B cell (primary cell): ENCODE data around the gene TBC1D23. TPM values are rescaled to one million over a fixed set of nuclear protein-coding genes. Genes with fewer than 3 reads are reported as not detected.

Experiments used
- ATAC-seq: fragments of 200-7000 bp; cut with Tn5 transposase; one replicate; pipeline ENCODE4 v1.10.0; 2021; ENCODE audit warnings: low read depth, mild to moderate bottlenecking, moderate number of reproducible peaks, moderate library complexity
- CTCF ChIA-PET: fragments of 350-600 bp; sonication (Branson Sonifier 250); formaldehyde crosslinking; loops from one replicate; lab custom pipeline; 2021; ENCODE audit warnings: antibody characterized with exemption, inconsistent platforms; lab: Charles Lee
- POLR2A ChIA-PET: fragments of 350-600 bp; sonication (Branson Sonifier 250); formaldehyde crosslinking; loops from one replicate; lab custom pipeline; 2021; ENCODE audit warnings: antibody characterized with exemption; lab: Charles Lee
- DNase-seq: peaks from one replicate; pipeline ENCODE4 v3.0.0; 2013
- H2AFZ ChIP-seq: 2 replicates; pipeline ENCODE4 v1.6.1; 2012; ENCODE audit warnings: mild to moderate bottlenecking, low read depth, low read length; ENCODE audit not compliant: insufficient read depth, poor library complexity, severe bottlenecking
- H3K27ac ChIP-seq, 2 donors: 1 replicate in 1 of 2; 2 replicates in 1 of 2; pipeline ENCODE4 v1.5.1; 2012 to 2013; ENCODE audit warnings: low read length in 2 of 2, mild to moderate bottlenecking in 2 of 2, moderate library complexity in 1 of 2
- H3K27me3 ChIP-seq, 4 experiments: fragments of 200-600 bp in 1 of 4; sonication (generic) in 1 of 4; replicated peaks in 1 of 4; 1 replicate in 2 of 4; 2 replicates in 2 of 4; pipeline versions ENCODE4 v1.6.1 to v1.7.0; 2013 to 2016; ENCODE audit warnings: low read length in 3 of 4, mild to moderate bottlenecking in 2 of 4, mixed read lengths in 1 of 4, moderate library complexity in 1 of 4; ENCODE audit not compliant: insufficient read depth in 4 of 4, control insufficient read depth in 3 of 4; ENCODE audit errors: control extremely low read depth in 1 of 4
- H3K36me3 ChIP-seq, 2 experiments: replicated peaks in 1 of 2; 1 replicate in 1 of 2; 2 replicates in 1 of 2; pipeline versions ENCODE4 v1.6.1 to v1.7.1; 2013; ENCODE audit warnings: low read length in 1 of 2; ENCODE audit not compliant: insufficient read depth in 2 of 2, control insufficient read depth in 1 of 2; ENCODE audit errors: control extremely low read depth in 1 of 2, extremely low read depth in 1 of 2
- H3K4me1 ChIP-seq, 2 donors: fragments of 200-600 bp in 1 of 2; sonication (generic) in 1 of 2; 1 replicate in 1 of 2; 2 replicates in 1 of 2; pipeline versions ENCODE4 v1.5.1 to v1.6.1; 2013 to 2017; ENCODE audit warnings: low read length in 2 of 2; ENCODE audit not compliant: control insufficient read depth in 2 of 2, insufficient read depth in 2 of 2
- H3K4me2 ChIP-seq: replicated peaks from 2 replicates; pipeline ENCODE3; 2012; ENCODE audit warnings: mild to moderate bottlenecking, low read depth, low read length; ENCODE audit not compliant: poor library complexity, severe bottlenecking
- H3K4me3 ChIP-seq, 5 experiments: fragments of 200-600 bp in 1 of 5; sonication (generic) in 1 of 5; 1 replicate in 3 of 5; 2 replicates in 2 of 5; pipeline versions ENCODE4 v1.5.1 to v1.7.0; 2011 to 2016; ENCODE audit warnings: low read length in 4 of 5, mild to moderate bottlenecking in 4 of 5, low read depth in 2 of 5, control low read depth in 1 of 5, moderate library complexity in 1 of 5; ENCODE audit not compliant: insufficient read depth in 1 of 5; ENCODE audit errors: control extremely low read depth in 1 of 5, extremely low read depth in 1 of 5
- H3K79me2 ChIP-seq: fragments of 200-600 bp; sonication (generic); one replicate; pipeline ENCODE4 v1.6.0; 2016; ENCODE audit warnings: low read length; ENCODE audit not compliant: control insufficient read depth, insufficient read depth
- H3K9ac ChIP-seq: fragments of 200-600 bp; sonication (generic); 2 replicates; pipeline ENCODE4 v1.6.1; 2017; ENCODE audit warnings: mild to moderate bottlenecking, low read length, moderate library complexity
- H3K9me3 ChIP-seq, 3 donors: one replicate each; pipeline versions ENCODE4 v1.6.1 to v1.7.1; 2013; ENCODE audit warnings: low read length in 2 of 3; ENCODE audit not compliant: control insufficient read depth in 2 of 3, insufficient read depth in 1 of 3; ENCODE audit errors: control extremely low read depth in 1 of 3
- H4K20me1 ChIP-seq: 2 replicates; pipeline ENCODE4 v1.6.0; 2012; ENCODE audit warnings: mild to moderate bottlenecking, low read length; ENCODE audit not compliant: insufficient read depth, control insufficient read depth, poor library complexity, severe bottlenecking
- H3K27ac Mint-ChIP-seq: one replicate; pipeline ENCODE4 v1.8.0; 2021; ENCODE audit warnings: mixed read lengths
- H3K27me3 Mint-ChIP-seq: one replicate; pipeline ENCODE4 v1.8.0; 2021; ENCODE audit warnings: mixed read lengths
- H3K4me1 Mint-ChIP-seq: one replicate; pipeline ENCODE4 v1.8.0; 2021; ENCODE audit warnings: mixed read lengths
- H3K4me3 Mint-ChIP-seq: one replicate; pipeline ENCODE4 v1.8.0; 2021; ENCODE audit warnings: mixed read lengths
- H3K9me3 Mint-ChIP-seq: one replicate; pipeline ENCODE4 v1.8.0; 2022; ENCODE audit warnings: mixed read lengths; ENCODE audit not compliant: insufficient read depth
- EZH2 ChIP-seq: IDR thresholded peaks from 2 replicates; pipeline ENCODE4 v1.6.1; 2012; ENCODE audit warnings: borderline replicate concordance, low read depth, mild to moderate bottlenecking, moderate library complexity, low read length; ENCODE audit not compliant: insufficient read depth, poor library complexity, severe bottlenecking
- WGBS: methylation state at CpG from one replicate; pipeline ENCODE4 v1.1.5; 2013; ENCODE audit warnings: missing lambda C conversion rate; ENCODE audit not compliant: insufficient coverage; 5-methylcytosine and 5-hydroxymethylcytosine counted together
- intact Hi-C: fragments of 100-400 bp; cut with micrococcal nuclease; formaldehyde crosslinking; loops from one replicate; pipeline ENCODE4 v1.10.0; 2022
- polyA plus RNA-seq: library from polyadenylated mRNA; depleted of rRNA; stranded (reverse); fragments of >200 nt; gene quantifications from 2 replicates; pipeline ENCODE4 v1.2.3, GENCODE V29; 2012
- total RNA-seq, 2 donors: library from RNA; stranded (reverse); fragments of 120-200 nt in 1 of 2; gene quantifications; 1 replicate in 1 of 2; 2 replicates in 1 of 2; pipeline versions ENCODE4 v1.2.3 to v1.2.4, GENCODE V29; 2013 to 2022
- TF ChIP-seq, protein P1 (sequence below): fragments of 200-600 bp; IDR thresholded peaks from one replicate; pipeline ENCODE4 v1.8.0; 2022; ENCODE audit warnings: antibody characterized with exemption, mild to moderate bottlenecking

TBC1D23 gene
- total and polyA plus RNA-seq, 2 donors (not counting 1 experiment from before 2014, with no cell fraction given): 7.2 to 36.5 TPM

DNA sequence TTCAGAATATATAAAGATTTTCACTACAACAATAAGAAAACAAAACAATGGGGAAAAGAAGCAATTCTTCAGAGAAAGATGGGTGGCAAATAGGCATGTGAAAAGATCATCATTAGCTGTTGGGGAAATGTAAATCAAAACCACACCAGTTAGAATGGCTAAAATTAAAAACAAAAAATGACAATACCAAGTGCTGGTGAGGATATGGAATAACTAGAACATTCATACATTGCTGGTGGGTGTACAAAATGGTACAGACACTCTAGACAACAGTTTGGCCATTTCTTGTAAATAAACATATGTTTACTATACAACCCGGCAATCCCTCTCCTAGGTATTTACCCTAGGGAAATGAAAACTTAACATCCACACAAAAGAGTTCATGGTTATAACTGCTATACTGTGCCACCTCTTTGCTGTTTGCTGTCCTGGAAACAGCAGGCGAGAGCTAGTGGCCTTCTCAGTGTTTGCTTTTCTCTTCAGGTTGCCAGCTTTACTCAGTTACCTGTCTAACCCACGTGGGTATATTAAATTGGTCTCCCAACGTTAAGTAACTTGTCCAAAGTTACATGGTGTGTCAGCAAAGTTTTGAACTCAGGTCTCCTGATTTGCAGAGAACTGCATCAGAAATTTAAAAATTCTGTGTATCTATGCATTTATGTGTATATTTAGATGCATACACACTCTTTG lies 69.2 kb downstream of the TBC1D23 start:
- no peak overlapping the region for H3K4me2 ChIP-seq
- peaks cover 9% of the 10 kb centered on the region for H3K4me1 Mint-ChIP-seq
- no peaks in the 10 kb centered on the region for H3K27me3 Mint-ChIP-seq
- H3K27me3 ChIP-seq: no peaks in the 10 kb centered on the region
- peaks cover 5% of the 10 kb centered on the region for H3K9me3 Mint-ChIP-seq
- H3K9me3 ChIP-seq: no peaks in the 10 kb centered on the region
- ATAC-seq (no peak), DNase-seq (no peak)
- ChIA-PET POLR2A (interaction anchor here (0.7 kb wide), 1 partner anchor 71 kb away, joined by 3 read pairs; the partner anchor contains the start of genes LNP1 and TOMM70), CTCF (no interaction called here)
- peaks cover 0 to 9% of the 10 kb centered on the region in 2 experiments for H3K36me3 ChIP-seq
- H3K27ac Mint-ChIP-seq: no peak overlapping the region
- peaks cover 6% of the 10 kb centered on the region for H3K79me2 ChIP-seq
- no peak overlapping the region for H3K4me3 ChIP-seq
- peaks cover 5 to 8% of the 10 kb centered on the region in 2 donors for H3K4me1 ChIP-seq
- TF ChIP-seq EZH2: no peak
- WGBS: 86% methylated on average over 2 of the region's 4 CpGs
- intact Hi-C loops: no loop called here
- H3K27ac ChIP-seq: no peak overlapping the region
- no peak overlapping the region for H2AFZ ChIP-seq
- H4K20me1 ChIP-seq: no peaks in the 10 kb centered on the region
- no peak overlapping the region for H3K9ac ChIP-seq
- no peak overlapping the region for H3K4me3 Mint-ChIP-seq

DNA sequence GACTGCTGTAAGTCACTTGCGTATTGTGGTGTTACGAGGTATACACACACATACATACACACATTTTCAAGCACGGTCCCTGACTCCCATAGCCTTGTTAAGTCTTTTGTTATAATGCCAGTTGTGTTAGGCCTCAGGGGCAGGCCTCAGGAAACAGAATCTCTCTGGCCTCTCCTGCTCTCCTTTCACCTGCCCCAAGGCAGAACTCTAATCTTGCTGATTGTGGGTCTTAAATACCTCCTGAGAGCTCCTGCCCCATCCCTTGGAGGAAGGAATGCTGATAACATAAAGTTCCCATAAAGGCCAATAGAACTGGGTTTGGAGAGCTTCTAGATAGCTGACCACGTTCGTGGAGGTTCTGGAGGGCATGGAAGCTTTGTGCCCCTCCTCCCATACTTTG lies 69.9 kb downstream of the TBC1D23 start:
- Histone ChIP-seq H3K9me3 (no peaks in the 10 kb centered on the region), H3K4me1 (peaks cover 5 to 15% of the 10 kb centered on the region in 2 donors), H3K27me3 (no peaks in the 10 kb centered on the region), H2AFZ (no peak overlapping the region), H3K9ac (no peak overlapping the region), H3K4me3 (no peak overlapping the region), H3K36me3 (peaks cover 0 to 4% of the 10 kb centered on the region in 2 experiments), H3K79me2 (peaks cover 6% of the 10 kb centered on the region), H3K27ac (no peak overlapping the region), H4K20me1 (no peaks in the 10 kb centered on the region), H3K4me2 (no peak overlapping the region)
- WGBS: 100% methylated on average over 4 of the region's 5 CpGs
- no peak overlapping the region for H3K27ac Mint-ChIP-seq
- no peak overlapping the region for H3K4me3 Mint-ChIP-seq
- peaks cover 5% of the 10 kb centered on the region for H3K9me3 Mint-ChIP-seq
- ChIA-PET CTCF (interaction anchor here (1.3 kb wide), 1 partner anchor 14 kb away, joined by 4 read pairs; no protein-coding TSS in a partner anchor), POLR2A (no interaction called here)
- DNase-seq (no peak), ATAC-seq (no peak)
- no peak for TF ChIP-seq EZH2
- TF ChIP-seq, protein P1, sequence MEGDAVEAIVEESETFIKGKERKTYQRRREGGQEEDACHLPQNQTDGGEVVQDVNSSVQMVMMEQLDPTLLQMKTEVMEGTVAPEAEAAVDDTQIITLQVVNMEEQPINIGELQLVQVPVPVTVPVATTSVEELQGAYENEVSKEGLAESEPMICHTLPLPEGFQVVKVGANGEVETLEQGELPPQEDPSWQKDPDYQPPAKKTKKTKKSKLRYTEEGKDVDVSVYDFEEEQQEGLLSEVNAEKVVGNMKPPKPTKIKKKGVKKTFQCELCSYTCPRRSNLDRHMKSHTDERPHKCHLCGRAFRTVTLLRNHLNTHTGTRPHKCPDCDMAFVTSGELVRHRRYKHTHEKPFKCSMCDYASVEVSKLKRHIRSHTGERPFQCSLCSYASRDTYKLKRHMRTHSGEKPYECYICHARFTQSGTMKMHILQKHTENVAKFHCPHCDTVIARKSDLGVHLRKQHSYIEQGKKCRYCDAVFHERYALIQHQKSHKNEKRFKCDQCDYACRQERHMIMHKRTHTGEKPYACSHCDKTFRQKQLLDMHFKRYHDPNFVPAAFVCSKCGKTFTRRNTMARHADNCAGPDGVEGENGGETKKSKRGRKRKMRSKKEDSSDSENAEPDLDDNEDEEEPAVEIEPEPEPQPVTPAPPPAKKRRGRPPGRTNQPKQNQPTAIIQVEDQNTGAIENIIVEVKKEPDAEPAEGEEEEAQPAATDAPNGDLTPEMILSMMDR: no peak
- intact Hi-C loops: no loop called here
- H3K4me1 Mint-ChIP-seq: peaks cover 16% of the 10 kb centered on the region
- H3K27me3 Mint-ChIP-seq: no peaks in the 10 kb centered on the region
